ENCODE results near the gene SLC34A3. TPM values are rescaled to one million over a fixed set of nuclear protein-coding genes. Genes with fewer than 3 reads are reported as not detected.

The SLC34A3 gene
- total RNA-seq, 1 experiment from 2014 or later, result 2.5 TPM

DNA sequence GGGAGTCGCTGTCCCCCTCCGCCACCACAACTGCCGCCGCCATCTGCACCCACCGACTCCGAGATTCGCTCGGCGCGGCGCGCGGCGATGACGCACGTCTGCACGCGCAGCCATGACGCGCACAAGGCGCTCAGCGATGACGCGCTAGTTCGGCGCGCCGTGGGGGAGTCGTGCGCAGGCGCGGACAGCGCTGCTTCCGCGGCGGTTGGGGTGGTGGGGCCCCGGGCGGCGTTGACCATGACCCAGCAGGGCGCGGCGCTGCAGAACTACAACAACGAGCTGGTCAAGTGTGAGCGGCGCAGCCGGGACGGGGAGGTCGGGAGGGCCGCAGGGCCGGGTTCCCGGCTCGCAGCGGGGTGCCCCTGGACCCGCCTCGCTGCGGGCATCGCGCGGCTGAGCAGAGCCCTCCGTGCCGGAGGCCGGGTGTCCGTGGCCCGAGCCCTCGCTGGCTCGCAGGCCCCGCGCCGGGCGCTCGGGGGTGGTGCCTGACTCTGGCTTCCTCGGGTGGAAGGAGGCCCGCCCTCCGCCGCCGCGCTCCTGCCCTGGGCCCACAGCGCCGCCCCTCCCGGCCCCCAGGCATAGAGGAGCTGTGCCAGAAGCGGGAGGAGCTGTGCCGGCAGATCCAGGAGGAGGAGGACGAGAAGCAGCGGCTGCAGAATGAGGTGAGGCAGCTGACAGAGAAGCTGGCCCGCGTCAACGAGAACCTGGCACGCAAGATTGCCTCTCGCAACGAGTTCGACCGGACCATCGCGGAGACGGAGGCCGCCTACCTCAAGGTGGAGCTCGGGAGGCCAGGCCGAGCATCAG, 42.0 kb upstream of the SLC34A3 start, which contains the start of the genes ANAPC2 and SSNA1:
Gene ANAPC2 (minus strand): TSS at position 71 of the 807 bp plus-strand sequence. CDS start 28 bp downstream, at position 43.
Gene SSNA1 (plus strand): TSS at position 187 of the 807 bp plus-strand sequence. CDS start 51 bp downstream, at position 238.
- intact Hi-C loops (cut with micrococcal nuclease; ENCODE audit: unreplicated experiment), result loop anchor here (1.0 to 2.0 kb wide), 5 partner anchors 12 to 60 kb away; partner anchors contain the start of genes RNF224, TMEM210 and TPRN
- no peaks in the 10 kb centered on the region for H3K27me3 ChIP-seq (ENCODE audit: insufficient read depth, low read depth)
- peak within 1 kb of the TSS; percentile 74 for H3K27ac ChIP-seq
- no peaks in the 10 kb centered on the region for H3K36me3 ChIP-seq (ENCODE audit: low read depth)
- no peak for TF ChIP-seq EZH2 (IDR thresholded peaks at IDR 0.05; ENCODE audit: low read depth)
- TF ChIP-seq, protein P1, sequence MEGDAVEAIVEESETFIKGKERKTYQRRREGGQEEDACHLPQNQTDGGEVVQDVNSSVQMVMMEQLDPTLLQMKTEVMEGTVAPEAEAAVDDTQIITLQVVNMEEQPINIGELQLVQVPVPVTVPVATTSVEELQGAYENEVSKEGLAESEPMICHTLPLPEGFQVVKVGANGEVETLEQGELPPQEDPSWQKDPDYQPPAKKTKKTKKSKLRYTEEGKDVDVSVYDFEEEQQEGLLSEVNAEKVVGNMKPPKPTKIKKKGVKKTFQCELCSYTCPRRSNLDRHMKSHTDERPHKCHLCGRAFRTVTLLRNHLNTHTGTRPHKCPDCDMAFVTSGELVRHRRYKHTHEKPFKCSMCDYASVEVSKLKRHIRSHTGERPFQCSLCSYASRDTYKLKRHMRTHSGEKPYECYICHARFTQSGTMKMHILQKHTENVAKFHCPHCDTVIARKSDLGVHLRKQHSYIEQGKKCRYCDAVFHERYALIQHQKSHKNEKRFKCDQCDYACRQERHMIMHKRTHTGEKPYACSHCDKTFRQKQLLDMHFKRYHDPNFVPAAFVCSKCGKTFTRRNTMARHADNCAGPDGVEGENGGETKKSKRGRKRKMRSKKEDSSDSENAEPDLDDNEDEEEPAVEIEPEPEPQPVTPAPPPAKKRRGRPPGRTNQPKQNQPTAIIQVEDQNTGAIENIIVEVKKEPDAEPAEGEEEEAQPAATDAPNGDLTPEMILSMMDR (conservative IDR thresholded peaks at IDR 0.05), result peak; percentile 44; the same call in 1 of the 2 replicates
- peaks cover 18% of the 10 kb centered on the region for H3F3A ChIP-seq (ENCODE audit: insufficient read depth, low read depth)
- DNase-seq, result peak; percentile 81 to 98
- H2AFZ ChIP-seq, result peak within 1 kb of the TSS; percentile 93
- peaks cover 23% of the 10 kb centered on the region for H4K20me1 ChIP-seq (ENCODE audit: insufficient read depth)
- H3K4me1 ChIP-seq (replicated peaks; ENCODE audit: insufficient read depth), result peaks cover 33% of the 10 kb centered on the region
- peak within 1 kb of the TSS; percentile 92 for H3K4me2 ChIP-seq
- H3K9me3 ChIP-seq (ENCODE audit: insufficient read depth, low read depth), result no peaks in the 10 kb centered on the region
- H3K4me3 ChIP-seq, result peak within 1 kb of the TSS; percentile 97
- no TSS peak for BruUV-seq (replicated peaks)
- peaks cover 38% of the 10 kb centered on the region for H3K79me2 ChIP-seq (ENCODE audit: low read depth)
- no peaks in the 10 kb centered on the region for H3K9me2 ChIP-seq (ENCODE audit: insufficient read depth)
- CTCF ChIA-PET, result interaction anchor here (0.5 to 2.8 kb wide), 9 partner anchors 12 to 402 kb away, joined by 3 to 17 read pairs (median 3); partner anchors contain the start of genes RNF224 and TMEM203
- POLR2A ChIA-PET (ENCODE audit: unreplicated experiment), result interaction anchor here (0.5 to 1.8 kb wide), 17 partner anchors 9 to 411 kb away, joined by 3 to 14 read pairs (median 5); partner anchors contain the start of genes CYSRT1, NSMF, RNF208 and TPRN

DNA sequence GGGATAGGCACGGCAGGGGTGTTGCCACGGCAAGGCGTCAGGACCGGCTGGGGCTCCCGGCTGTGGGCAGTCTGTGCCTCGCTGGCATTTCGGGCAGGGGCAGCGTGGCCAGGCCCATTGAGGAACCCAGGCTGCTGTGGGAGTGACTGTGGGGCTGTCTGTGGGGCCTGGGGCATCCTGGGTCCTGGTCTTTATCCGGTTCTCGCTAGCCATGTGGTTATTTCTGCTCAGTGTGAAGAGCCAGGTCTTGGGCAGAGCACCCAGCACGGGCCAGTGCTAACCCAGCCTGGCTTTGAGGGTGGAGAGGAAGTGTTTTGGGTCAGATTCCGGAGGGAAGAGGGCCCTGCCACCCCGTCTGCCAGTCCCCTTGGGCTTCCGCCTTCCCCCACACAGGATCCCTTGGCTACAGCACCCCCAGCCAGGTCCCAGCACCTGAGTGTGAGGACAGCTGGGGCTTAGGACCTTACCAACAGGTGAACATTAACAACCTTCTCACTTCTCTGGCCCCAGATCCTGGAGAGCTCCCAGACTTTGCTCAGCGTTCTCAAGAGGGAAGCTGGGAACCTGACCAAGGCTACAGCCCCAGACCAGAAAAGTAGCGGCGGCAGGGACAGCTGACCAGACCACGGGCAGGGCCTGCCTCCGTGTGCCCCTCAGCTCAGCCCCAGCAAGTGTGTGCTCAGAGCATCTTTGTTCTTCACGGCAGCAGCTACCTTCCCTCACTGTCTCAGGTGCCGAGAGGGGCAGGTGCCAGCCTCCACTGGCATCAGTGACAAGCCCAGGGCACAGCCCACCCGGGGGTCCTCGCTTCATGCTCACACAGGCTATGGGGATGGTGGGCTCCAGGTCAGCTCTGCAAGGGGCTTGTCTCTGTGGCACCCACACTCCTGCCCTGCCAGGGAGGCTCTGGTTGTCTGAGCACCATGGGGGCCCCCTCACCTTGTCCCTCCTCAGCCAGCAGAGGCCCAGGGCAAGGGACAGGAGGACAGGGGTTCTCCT, 41.1 kb upstream of the SLC34A3 start:
- POLR2A ChIA-PET (ENCODE audit: unreplicated experiment), result interaction anchor here (0.6 to 1.8 kb wide), 14 partner anchors 9 to 269 kb away, joined by 3 to 14 read pairs (median 6); partner anchors contain the start of genes CYSRT1, NSMF, RNF208 and TPRN
- intact Hi-C loops (cut with micrococcal nuclease; ENCODE audit: unreplicated experiment), result loop anchor here (1.0 to 2.0 kb wide), 4 partner anchors 11 to 61 kb away; partner anchors contain the start of genes TMEM210 and TPRN
- CTCF ChIA-PET, result interaction anchor here (0.6 to 2.8 kb wide), 8 partner anchors 11 to 401 kb away, joined by 3 to 15 read pairs (median 4); partner anchors contain the start of gene RNF224
- Histone ChIP-seq H3F3A (ENCODE audit: insufficient read depth, low read depth) (peaks cover 18% of the 10 kb centered on the region), H3K4me3 (peak overlapping the region; percentile 97), H3K4me2 (peak overlapping the region; percentile 92), H3K9me2 (ENCODE audit: insufficient read depth) (no peaks in the 10 kb centered on the region), H3K36me3 (ENCODE audit: low read depth) (no peaks in the 10 kb centered on the region), H3K27me3 (ENCODE audit: insufficient read depth, low read depth) (no peaks in the 10 kb centered on the region), H2AFZ (peak overlapping the region; percentile 56), H3K4me1 (replicated peaks; ENCODE audit: insufficient read depth) (peaks cover 38% of the 10 kb centered on the region), H3K9me3 (ENCODE audit: insufficient read depth, low read depth) (no peaks in the 10 kb centered on the region), H4K20me1 (ENCODE audit: insufficient read depth) (peaks cover 32% of the 10 kb centered on the region), H3K79me2 (ENCODE audit: low read depth) (peaks cover 46% of the 10 kb centered on the region), H3K27ac (peak overlapping the region; percentile 74)
- DNase-seq, result no peak
- TF ChIP-seq, protein P1 (conservative IDR thresholded peaks at IDR 0.05), result 0 out of 2 replicates have a peak, but pooled peaks have one; percentile 1
- TF ChIP-seq EZH2 (IDR thresholded peaks at IDR 0.05; ENCODE audit: low read depth), result no peak
- TSS peak; percentile 72 for BruUV-seq (replicated peaks)

Measured in PC-9 (cell line).